ENCODE measurements around the gene DHRS12. TPM values are rescaled to one million over a fixed set of nuclear protein-coding genes. Genes with fewer than 3 reads are reported as not detected.

Gene DHRS12
- total RNA-seq, 1 donor from 2014 or later: 3.3 TPM

GRCh38 chr13:51731759-51732158 is 72.2 kb downstream of the DHRS12 start:
- peak overlapping the region; percentile 8 for H3K27ac Mint-ChIP-seq
- intact Hi-C loops (cut with micrococcal nuclease): no loop called here
- no peak for DNase-seq (ENCODE audit: low spot score)
- no peak overlapping the region for H3K4me3 Mint-ChIP-seq
- peaks cover 7% of the 10 kb centered on the region for H3K36me3 Mint-ChIP-seq (ENCODE audit: low read depth)
- H3K4me1 Mint-ChIP-seq (ENCODE audit: low read depth): peaks cover 16% of the 10 kb centered on the region
- H3K27me3 Mint-ChIP-seq (ENCODE audit: insufficient read depth): no peaks in the 10 kb centered on the region
- H3K9me3 Mint-ChIP-seq: no peaks in the 10 kb centered on the region

GRCh38 chr13:51730927-51731326 is 73.0 kb downstream of the DHRS12 start:
- Mint-ChIP-seq H3K27me3 (ENCODE audit: insufficient read depth) (no peaks in the 10 kb centered on the region), H3K4me1 (ENCODE audit: low read depth) (peaks cover 16% of the 10 kb centered on the region), H3K27ac (no peak overlapping the region), H3K9me3 (no peaks in the 10 kb centered on the region), H3K36me3 (ENCODE audit: low read depth) (peaks cover 8% of the 10 kb centered on the region), H3K4me3 (no peak overlapping the region)
- intact Hi-C loops (cut with micrococcal nuclease): loop anchor here (1.0 kb wide), 1 partner anchor 33 kb away; no protein-coding TSS in a partner anchor
- DNase-seq (ENCODE audit: low spot score): no peak

DNA sequence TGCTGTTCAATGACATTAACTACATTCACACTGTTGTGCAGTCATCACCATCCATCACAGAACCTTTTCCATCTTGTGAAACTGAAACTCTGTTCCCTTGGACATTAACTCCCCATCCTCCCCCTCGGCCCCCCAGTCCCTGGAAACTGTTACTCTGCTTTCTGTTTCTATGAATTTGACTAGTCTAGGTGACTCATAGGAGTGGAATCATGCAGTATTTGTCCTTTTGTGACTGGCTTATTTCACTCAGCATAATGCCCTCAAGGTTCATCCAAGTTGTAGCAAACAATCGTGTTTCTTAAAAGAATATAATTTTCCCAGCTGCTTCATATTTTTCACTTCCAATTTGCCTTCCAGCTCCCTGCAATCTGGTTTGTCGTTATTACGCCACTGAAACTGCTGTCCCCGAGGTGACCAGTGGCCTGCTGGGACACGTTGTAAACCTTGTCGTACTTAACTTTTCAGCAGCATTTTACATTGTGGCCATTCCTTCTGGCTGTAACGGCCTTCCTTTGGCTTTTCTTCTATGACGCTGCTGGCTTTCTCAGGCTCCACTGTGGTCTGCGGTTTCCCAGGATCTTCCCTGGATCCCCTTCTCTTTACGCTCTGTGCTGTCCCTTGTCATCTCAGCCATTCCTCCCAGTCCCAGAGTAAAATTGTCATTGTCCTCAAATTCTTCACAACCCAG is 74.0 kb downstream of the DHRS12 start:
- Mint-ChIP-seq H3K27me3 (ENCODE audit: insufficient read depth) (no peaks in the 10 kb centered on the region), H3K4me1 (ENCODE audit: low read depth) (peaks cover 13% of the 10 kb centered on the region), H3K36me3 (ENCODE audit: low read depth) (peaks cover 8% of the 10 kb centered on the region), H3K27ac (no peak overlapping the region), H3K4me3 (no peak overlapping the region), H3K9me3 (no peaks in the 10 kb centered on the region)
- no peak for DNase-seq (ENCODE audit: low spot score)
- intact Hi-C loops (cut with micrococcal nuclease): loop anchor here (1.0 to 10.0 kb wide), 3 partner anchors 34 to 73 kb away; no protein-coding TSS in a partner anchor

DNA sequence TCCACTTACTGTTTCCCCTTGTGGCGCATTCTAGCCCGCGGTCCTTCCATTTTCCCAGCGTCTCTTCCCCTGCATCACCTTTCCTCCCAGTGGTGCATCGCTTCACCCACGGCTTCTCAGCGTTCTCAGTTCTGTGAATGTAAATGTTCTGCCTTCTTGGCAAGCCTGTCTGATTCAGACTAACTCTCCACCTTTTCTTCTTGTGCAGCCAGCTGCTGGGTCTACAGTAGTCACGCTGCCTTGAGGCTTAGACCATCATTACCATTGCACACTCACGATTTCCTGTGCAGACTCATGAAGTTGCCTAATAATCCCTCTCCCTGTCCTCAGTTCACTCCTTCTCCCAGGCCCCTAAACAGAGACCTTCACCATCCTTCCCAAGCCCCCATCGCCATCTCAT is 75.0 kb downstream of the DHRS12 start:
- H3K27ac Mint-ChIP-seq: no peak overlapping the region
- no peaks in the 10 kb centered on the region for H3K9me3 Mint-ChIP-seq
- H3K4me1 Mint-ChIP-seq (ENCODE audit: low read depth): peaks cover 8% of the 10 kb centered on the region
- DNase-seq (ENCODE audit: low spot score): no peak
- intact Hi-C loops (cut with micrococcal nuclease): loop anchor here (2.0 to 10.0 kb wide), 2 partner anchors 54 to 74 kb away; no protein-coding TSS in a partner anchor
- peaks cover 8% of the 10 kb centered on the region for H3K36me3 Mint-ChIP-seq (ENCODE audit: low read depth)
- H3K27me3 Mint-ChIP-seq (ENCODE audit: insufficient read depth): no peaks in the 10 kb centered on the region
- no peak overlapping the region for H3K4me3 Mint-ChIP-seq

- no peaks in the 10 kb centered on the region for H3K27me3 Mint-ChIP-seq (ENCODE audit: insufficient read depth)
- H3K9me3 Mint-ChIP-seq: no peaks in the 10 kb centered on the region
- H3K27ac Mint-ChIP-seq: no peak overlapping the region
- intact Hi-C loops (cut with micrococcal nuclease): loop anchor here (2.0 to 10.0 kb wide), 2 partner anchors 53 to 75 kb away; no protein-coding TSS in a partner anchor
- H3K4me1 Mint-ChIP-seq (ENCODE audit: low read depth): peaks cover under 1% of the 10 kb centered on the region
- no peak overlapping the region for H3K4me3 Mint-ChIP-seq
- peaks cover 6% of the 10 kb centered on the region for H3K36me3 Mint-ChIP-seq (ENCODE audit: low read depth)
- no peak for DNase-seq (ENCODE audit: low spot score)
Observed at GRCh38 chr13:51728275-51728673, 75.7 kb downstream of the DHRS12 start.

GRCh38 chr13:51727634-51728274 is 76.2 kb downstream of the DHRS12 start:
- H3K27me3 Mint-ChIP-seq (ENCODE audit: insufficient read depth): no peaks in the 10 kb centered on the region
- peaks cover 6% of the 10 kb centered on the region for H3K36me3 Mint-ChIP-seq (ENCODE audit: low read depth)
- intact Hi-C loops (cut with micrococcal nuclease): loop anchor here (2.0 to 10.0 kb wide), 2 partner anchors 53 to 75 kb away; no protein-coding TSS in a partner anchor

DNA sequence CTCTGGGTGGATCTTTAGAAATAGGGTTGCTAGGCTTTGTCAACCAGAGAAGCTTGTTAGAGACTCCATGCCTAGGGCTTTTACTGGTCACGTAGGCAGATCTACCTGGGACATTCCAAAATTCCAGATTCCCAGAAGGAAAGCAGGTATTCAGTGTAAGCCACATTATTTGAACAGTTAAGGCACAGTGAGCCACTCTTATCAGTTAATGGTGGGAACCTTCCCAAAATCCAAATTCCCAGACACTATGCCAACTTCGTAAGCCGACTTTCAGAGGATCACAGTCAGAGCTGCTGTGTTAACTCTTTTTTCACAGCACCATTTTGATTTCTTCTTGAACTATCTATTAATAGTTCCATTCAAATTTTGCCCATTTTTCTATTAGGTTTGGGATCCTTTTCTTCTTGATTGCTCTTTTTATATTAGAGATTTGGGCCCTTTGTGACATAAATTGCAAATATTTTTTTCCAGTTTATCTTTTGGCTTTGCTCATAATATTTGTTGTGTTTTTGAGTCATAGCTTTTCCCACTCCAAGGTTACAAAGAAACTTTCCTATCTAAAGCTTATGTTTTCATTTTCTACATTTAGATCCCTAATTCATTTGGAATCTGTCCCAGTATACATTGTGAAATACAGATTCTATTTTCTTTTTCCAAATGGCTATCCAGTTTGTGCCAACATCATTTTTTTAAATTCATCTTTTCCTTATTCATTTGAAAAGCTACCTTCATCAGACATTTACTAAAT is 77.3 kb downstream of the DHRS12 start:
- no peak overlapping the region for H3K4me3 Mint-ChIP-seq
- H3K36me3 Mint-ChIP-seq (ENCODE audit: low read depth): peaks cover 3% of the 10 kb centered on the region
- no peaks in the 10 kb centered on the region for H3K27me3 Mint-ChIP-seq (ENCODE audit: insufficient read depth)
- DNase-seq (ENCODE audit: low spot score): no peak
- no peaks in the 10 kb centered on the region for H3K4me1 Mint-ChIP-seq (ENCODE audit: low read depth)
- no peaks in the 10 kb centered on the region for H3K9me3 Mint-ChIP-seq
- intact Hi-C loops (cut with micrococcal nuclease): loop anchor here (10.0 kb wide), 1 partner anchor 52 kb away; no protein-coding TSS in a partner anchor
- no peak overlapping the region for H3K27ac Mint-ChIP-seq

More at GRCh38 chr13:51727634-51728274, 76.2 kb downstream of the DHRS12 start:
- no peaks in the 10 kb centered on the region for H3K4me1 Mint-ChIP-seq (ENCODE audit: low read depth)
- no peak overlapping the region for H3K27ac Mint-ChIP-seq
- no peak for DNase-seq (ENCODE audit: low spot score)
- no peaks in the 10 kb centered on the region for H3K9me3 Mint-ChIP-seq
- H3K4me3 Mint-ChIP-seq: no peak overlapping the region

DNA sequence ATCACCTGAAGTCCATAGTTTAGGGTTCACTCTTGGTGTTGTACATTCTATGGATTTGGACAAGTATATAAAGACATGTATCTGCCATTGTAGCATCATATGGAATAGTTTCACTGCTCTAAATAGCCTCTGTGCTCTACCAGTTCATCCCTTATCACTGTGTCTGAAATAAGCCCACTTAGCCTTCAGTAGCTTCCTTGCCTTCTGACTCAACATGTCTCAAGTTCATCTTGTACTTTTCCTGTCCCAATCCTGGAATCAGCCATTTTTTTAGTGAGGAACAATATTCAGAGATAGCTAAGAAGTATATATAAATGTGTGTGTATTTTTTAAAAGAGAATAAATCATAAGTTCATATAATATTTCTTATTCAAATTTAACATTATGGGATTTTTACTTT is 79.2 kb downstream of the DHRS12 start:
- H3K4me1 Mint-ChIP-seq (ENCODE audit: low read depth): no peaks in the 10 kb centered on the region
- no peaks in the 10 kb centered on the region for H3K27me3 Mint-ChIP-seq (ENCODE audit: insufficient read depth)
- peaks cover 1% of the 10 kb centered on the region for H3K36me3 Mint-ChIP-seq (ENCODE audit: low read depth)

DNA sequence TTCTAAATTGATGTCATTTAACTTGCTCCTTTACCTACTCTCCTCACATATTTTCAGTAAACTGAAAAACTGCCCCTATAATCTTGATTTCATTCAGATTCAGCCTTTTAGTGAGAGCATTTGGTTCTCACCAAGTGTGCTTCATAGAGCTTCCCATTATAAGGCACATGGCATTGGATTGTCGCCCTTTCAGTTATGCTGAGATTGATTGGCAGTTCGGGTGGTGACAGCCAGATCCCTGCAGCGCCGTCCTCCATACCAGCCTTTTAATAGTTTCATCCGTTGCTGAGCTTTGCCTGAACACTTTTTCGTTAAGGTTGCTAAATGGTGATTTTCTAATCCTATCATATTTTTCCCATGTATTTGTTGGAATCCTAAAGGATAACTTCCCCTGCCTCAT is 80.4 kb downstream of the DHRS12 start:
- Mint-ChIP-seq H3K27ac (no peak overlapping the region), H3K27me3 (ENCODE audit: insufficient read depth) (no peaks in the 10 kb centered on the region), H3K36me3 (ENCODE audit: low read depth) (peaks cover 1% of the 10 kb centered on the region), H3K9me3 (no peaks in the 10 kb centered on the region), H3K4me3 (no peak overlapping the region), H3K4me1 (ENCODE audit: low read depth) (no peaks in the 10 kb centered on the region)
- no peak for DNase-seq (ENCODE audit: low spot score)
- intact Hi-C loops (cut with micrococcal nuclease): loop anchor here (10.0 kb wide), 1 partner anchor 49 kb away; no protein-coding TSS in a partner anchor

More for the DNA sequence above, 79.2 kb downstream of the DHRS12 start:
- Mint-ChIP-seq H3K9me3 (no peaks in the 10 kb centered on the region), H3K27ac (no peak overlapping the region), H3K4me3 (no peak overlapping the region)
- no peak for DNase-seq (ENCODE audit: low spot score)
- intact Hi-C loops (cut with micrococcal nuclease): loop anchor here (10.0 kb wide), 1 partner anchor 50 kb away; no protein-coding TSS in a partner anchor

- Mint-ChIP-seq H3K27ac (no peak overlapping the region), H3K4me3 (no peak overlapping the region), H3K9me3 (no peaks in the 10 kb centered on the region), H3K4me1 (ENCODE audit: low read depth) (no peaks in the 10 kb centered on the region), H3K27me3 (ENCODE audit: insufficient read depth) (no peaks in the 10 kb centered on the region), H3K36me3 (ENCODE audit: low read depth) (peaks cover 1% of the 10 kb centered on the region)
- no peak for DNase-seq (ENCODE audit: low spot score)
- intact Hi-C loops (cut with micrococcal nuclease): loop anchor here (10.0 kb wide), 1 partner anchor 47 kb away; no protein-coding TSS in a partner anchor
Observed at GRCh38 chr13:51721496-51721895, 82.5 kb downstream of the DHRS12 start.

DNA sequence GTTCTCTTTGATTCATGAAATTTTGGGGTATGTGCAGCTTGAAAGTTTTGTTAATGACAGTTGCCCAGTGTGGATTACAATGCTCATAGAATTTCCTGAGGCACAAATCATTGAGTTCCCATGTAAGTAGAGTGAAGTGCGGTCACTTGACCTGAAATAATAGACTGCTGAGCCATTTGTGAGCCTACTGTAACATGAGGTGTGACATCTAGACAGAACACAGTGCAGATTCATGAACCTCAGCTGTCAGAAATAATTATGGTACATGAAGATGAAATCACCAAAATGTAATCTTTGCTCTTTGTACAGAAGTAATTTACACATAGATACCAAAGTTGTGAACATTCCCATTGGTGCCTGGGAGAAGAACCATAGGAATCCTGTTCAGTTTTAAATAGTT is 84.6 kb downstream of the DHRS12 start:
- intact Hi-C loops (cut with micrococcal nuclease): no loop called here
- Mint-ChIP-seq H3K36me3 (ENCODE audit: low read depth) (no peaks in the 10 kb centered on the region), H3K27ac (no peak overlapping the region), H3K27me3 (ENCODE audit: insufficient read depth) (no peaks in the 10 kb centered on the region), H3K4me3 (no peak overlapping the region), H3K9me3 (no peaks in the 10 kb centered on the region), H3K4me1 (ENCODE audit: low read depth) (no peaks in the 10 kb centered on the region)
- DNase-seq (ENCODE audit: low spot score): no peak
